DND-41 (cell line): ENCODE results near the gene MCUB.
"Not testable (repeated sequence)": the region's sequence is repeated elsewhere in the genome, so short reads cannot be mapped to it uniquely, and the experiment has no call there.

ENCODE experiments used
- ATAC-seq: fragments of 200-7000 bp; cut with Tn5 transposase; 3 replicates; pipeline ENCODE4 v1.9.1; 2021; ENCODE audit warnings: low read depth; ENCODE audit not compliant: insufficient read depth
- DNase-seq: peaks from one replicate; pipeline ENCODE4 v3.0.0-alpha.2; 2020
- H2AFZ ChIP-seq: 2 replicates; pipeline ENCODE4 v1.6.0; 2012; ENCODE audit warnings: low read depth, low read length
- H3K27ac ChIP-seq: 2 replicates; pipeline ENCODE4 v1.5.1; 2012; ENCODE audit warnings: low read length, inconsistent platforms
- H3K27me3 ChIP-seq: fragments of 200-600 bp; sonication (generic); 2 replicates; pipeline ENCODE4 v1.6.0; 2012; ENCODE audit warnings: low read length, mild to moderate bottlenecking, inconsistent platforms; ENCODE audit not compliant: insufficient read depth, poor library complexity
- H3K36me3 ChIP-seq: 2 replicates; pipeline ENCODE4 v1.5.1; 2012; ENCODE audit warnings: low read length, inconsistent platforms; ENCODE audit not compliant: insufficient read depth
- H3K4me1 ChIP-seq: 2 replicates; pipeline ENCODE4 v1.5.1; 2012; ENCODE audit warnings: mild to moderate bottlenecking, low read length; ENCODE audit not compliant: insufficient read depth
- H3K4me2 ChIP-seq: 2 replicates; pipeline ENCODE4 v1.6.0; 2012; ENCODE audit warnings: mild to moderate bottlenecking, moderate library complexity, low read length, inconsistent platforms; ENCODE audit not compliant: insufficient read depth
- H3K4me3 ChIP-seq, 2 experiments: fragments of 200-600 bp in 1 of 2; shearing (Covaris generic) in 1 of 2; 2 replicates each; pipeline ENCODE4 v1.5.1; 2012 to 2016; ENCODE audit warnings: inconsistent platforms in 2 of 2, low read length in 2 of 2, mild to moderate bottlenecking in 2 of 2, low read depth in 1 of 2, moderate library complexity in 1 of 2
- H3K79me2 ChIP-seq: 2 replicates; pipeline ENCODE4 v1.6.0; 2012; ENCODE audit warnings: low read length, inconsistent platforms; ENCODE audit not compliant: insufficient read depth
- H3K9ac ChIP-seq: 2 replicates; pipeline ENCODE4 v1.6.0; 2012; ENCODE audit warnings: low read depth, mild to moderate bottlenecking, inconsistent platforms, low read length, moderate library complexity
- H3K9me3 ChIP-seq: 2 replicates; pipeline ENCODE4 v1.5.1; 2012; ENCODE audit warnings: low read length, moderate library complexity, mild to moderate bottlenecking, inconsistent platforms; ENCODE audit not compliant: insufficient read depth, severe bottlenecking
- H4K20me1 ChIP-seq: 2 replicates; pipeline ENCODE4 v1.6.0; 2012; ENCODE audit warnings: low read length; ENCODE audit not compliant: insufficient read depth
- CTCF ChIP-seq: IDR thresholded peaks from 2 replicates; pipeline ENCODE4 v1.5.1; 2012; ENCODE audit warnings: borderline replicate concordance, low read length, moderate library complexity, mild to moderate bottlenecking; ENCODE audit not compliant: poor library complexity, severe bottlenecking; ENCODE audit errors: extremely low read depth
- EZH2 ChIP-seq: IDR thresholded peaks from 3 replicates; pipeline ENCODE4 v1.6.1; 2012; ENCODE audit warnings: borderline replicate concordance, low read depth, mild to moderate bottlenecking, moderate library complexity, low read length, inconsistent platforms; ENCODE audit not compliant: severe bottlenecking

The MCUB gene

GRCh38 chr4:109590905-109591304 is 30.9 kb downstream of the MCUB start:
- peak overlapping the region; percentile 13; the same call in 1 of the 2 replicates for H3K4me2 ChIP-seq
- H3K36me3 ChIP-seq, result no peaks in the 10 kb centered on the region
- no peaks in the 10 kb centered on the region for H3K27me3 ChIP-seq
- peaks cover 3% of the 10 kb centered on the region for H3K9me3 ChIP-seq
- no peak for TF ChIP-seq CTCF
- no peak for TF ChIP-seq EZH2
- no peak overlapping the region for H2AFZ ChIP-seq
- no peaks in the 10 kb centered on the region; the same call in 1 of the 2 replicates for H4K20me1 ChIP-seq
- peak overlapping the region; percentile 38; the same call in 1 of the 2 replicates for H3K27ac ChIP-seq
- peaks cover 63% of the 10 kb centered on the region for H3K79me2 ChIP-seq
- H3K4me1 ChIP-seq, result peaks cover 13% of the 10 kb centered on the region
- DNase-seq, result peak; percentile 8
- H3K9ac ChIP-seq, result no peak overlapping the region
- ATAC-seq, result peak; percentile 74
- H3K4me3 ChIP-seq, result no peak overlapping the region

- TF ChIP-seq EZH2, result no peak
- TF ChIP-seq CTCF, result no peak
- H4K20me1 ChIP-seq, result no peaks in the 10 kb centered on the region; the same call in 1 of the 2 replicates
Measured at GRCh38 chr4:109592367-109592766, 32.3 kb downstream of the MCUB start.

GRCh38 chr4:109595123-109595522 is 35.1 kb downstream of the MCUB start:
- H3K27ac ChIP-seq, H4K20me1 ChIP-seq, H2AFZ ChIP-seq, H3K4me1 ChIP-seq, H3K4me2 ChIP-seq, H3K9me3 ChIP-seq, H3K27me3 ChIP-seq, H3K36me3 ChIP-seq, H3K9ac ChIP-seq, ATAC-seq, DNase-seq, H3K4me3 ChIP-seq: not testable (repeated sequence)
- peaks cover 33% of the 10 kb centered on the region for H3K79me2 ChIP-seq

More at GRCh38 chr4:109592367-109592766, 32.3 kb downstream of the MCUB start:
- no peak overlapping the region for H3K4me2 ChIP-seq
- DNase-seq (no peak), ATAC-seq (no peak)
- H3K27ac ChIP-seq, result no peak overlapping the region
- H3K4me1 ChIP-seq, result peaks cover 13% of the 10 kb centered on the region
- H3K36me3 ChIP-seq, result no peaks in the 10 kb centered on the region; the same call in 1 of the 2 replicates
- H3K9ac ChIP-seq, result no peak overlapping the region
- no peaks in the 10 kb centered on the region for H3K27me3 ChIP-seq
- no peaks in the 10 kb centered on the region for H3K9me3 ChIP-seq
- H2AFZ ChIP-seq, result no peak overlapping the region
- H3K4me3 ChIP-seq, result no peak overlapping the region
- H3K79me2 ChIP-seq, result peaks cover 51% of the 10 kb centered on the region

- peaks cover 36% of the 10 kb centered on the region for H3K79me2 ChIP-seq
- H3K4me1 ChIP-seq, ATAC-seq, DNase-seq, H3K9me3 ChIP-seq, H3K4me2 ChIP-seq, H3K27ac ChIP-seq, H4K20me1 ChIP-seq, H3K27me3 ChIP-seq, H3K4me3 ChIP-seq, H3K36me3 ChIP-seq, H3K9ac ChIP-seq, H2AFZ ChIP-seq: not testable (repeated sequence)
Measured at GRCh38 chr4:109596420-109597085, 36.5 kb downstream of the MCUB start.
